GM18861 (cell line): ENCODE measurements around the gene STRBP.

ENCODE experiments used
- ATAC-seq: cut with Tn5 transposase; IDR thresholded peaks from one replicate; pipeline ENCODE4 v1.9.1; 2021; ENCODE audit not compliant: unreplicated experiment

STRBP gene

GRCh38 chr9:123135430-123135829 lies 133.0 kb downstream of the STRBP start:
- ATAC-seq, result no peak

GRCh38 chr9:123132696-123133095 lies 135.7 kb downstream of the STRBP start:
- ATAC-seq, result no peak

GRCh38 chr9:123131993-123132392 lies 136.4 kb downstream of the STRBP start:
- no peak for ATAC-seq

- ATAC-seq, result no peak
These were observed 137.1 kb downstream of the STRBP start for GRCh38 chr9:123131258-123131657.

GRCh38 chr9:123129423-123129822 lies 139.0 kb downstream of the STRBP start:
- ATAC-seq, result no peak

GRCh38 chr9:123128591-123128990 lies 139.8 kb downstream of the STRBP start:
- ATAC-seq, result no peak

GRCh38 chr9:123127512-123128075 lies 140.8 kb downstream of the STRBP start:
- no peak for ATAC-seq

- ATAC-seq, result no peak
These were observed 146.9 kb downstream of the STRBP start for GRCh38 chr9:123121457-123121856.

GRCh38 chr9:123120953-123121352 lies 147.4 kb downstream of the STRBP start:
- no peak for ATAC-seq

- ATAC-seq, result no peak
These were observed 148.3 kb downstream of the STRBP start for GRCh38 chr9:123120131-123120530.

- no peak for ATAC-seq
These were observed 148.8 kb downstream of the STRBP start for GRCh38 chr9:123119566-123119965.

- ATAC-seq, result no peak
These were observed 152.3 kb downstream of the STRBP start for GRCh38 chr9:123116036-123116435.

- ATAC-seq, result no peak
These were observed 153.1 kb downstream of the STRBP start for GRCh38 chr9:123115146-123115913.

GRCh38 chr9:123113185-123113584 lies 155.2 kb downstream of the STRBP start:
- no peak for ATAC-seq

- no peak for ATAC-seq
These were observed 156.1 kb downstream of the STRBP start for GRCh38 chr9:123112015-123112975.

GRCh38 chr9:123111427-123112014 lies 156.9 kb downstream of the STRBP start:
- ATAC-seq, result no peak

- no peak for ATAC-seq
These were observed 158.7 kb downstream of the STRBP start for GRCh38 chr9:123109540-123110279.

GRCh38 chr9:123108976-123109375 lies 159.4 kb downstream of the STRBP start:
- no peak for ATAC-seq

GRCh38 chr9:123107639-123108285 lies 160.6 kb downstream of the STRBP start:
- ATAC-seq, result no peak

GRCh38 chr9:123105490-123105889 lies 162.9 kb downstream of the STRBP start:
- no peak for ATAC-seq
